Upper lobe of right lung (tissue), 1 donor: ENCODE results near the gene CD79A. TPM values are rescaled to one million over a fixed set of nuclear protein-coding genes. Genes with fewer than 3 reads are reported as not detected.
A peak's percentile ranks its signal among the peaks of the same experiment; 100 is the strongest.

Experiments used
- ATAC-seq: fragments of 200-7000 bp; cut with Tn5 transposase; one replicate; pipeline ENCODE4 v1.9.1; 2020; ENCODE audit warnings: mild to moderate bottlenecking, moderate library complexity
- DNase-seq: peaks from one replicate; pipeline ENCODE4 v3.0.0-alpha.2; 2020
- H3K27ac ChIP-seq: fragments of 200-600 bp; one replicate; pipeline ENCODE4 v1.8.0; 2022
- H3K27me3 ChIP-seq: fragments of 200-600 bp; one replicate; pipeline ENCODE4 v1.8.0; 2022; ENCODE audit warnings: mild to moderate bottlenecking
- H3K36me3 ChIP-seq: fragments of 200-600 bp; one replicate; pipeline ENCODE4 v1.8.0; 2022
- H3K4me1 ChIP-seq: fragments of 200-600 bp; one replicate; pipeline ENCODE4 v1.8.0; 2022
- H3K4me3 ChIP-seq: fragments of 200-600 bp; one replicate; pipeline ENCODE4 v1.8.0; 2022; ENCODE audit warnings: mild to moderate bottlenecking
- H3K9me3 ChIP-seq: fragments of 200-600 bp; one replicate; pipeline ENCODE4 v1.8.0; 2022
- CTCF ChIP-seq: fragments of 200-600 bp; IDR thresholded peaks from one replicate; pipeline ENCODE4 v1.8.0; 2022; ENCODE audit warnings: antibody characterized with exemption
- intact Hi-C: fragments of 100-400 bp; cut with DNase I; formaldehyde crosslinking; loops from one replicate; pipeline ENCODE4 v1.11.0; 2022
- total RNA-seq: library from RNA; stranded (reverse); fragmentation: NEBNext Ultra II Directional; extraction: Animal tissue kit (Norgen Biotek cat#: 25700); gene quantifications from one replicate; pipeline ENCODE4 v1.2.1, GENCODE V29; 2021
- donor health status: DM: no; HTN: yes; CAD: no; lungs with severe emphysema.

CD79A gene
- total RNA-seq, 1 donor from 2014 or later = 1.4 TPM

GRCh38 chr19:41926763-41927496 lies 49.9 kb downstream of the CD79A start:
- H3K36me3 ChIP-seq = no peaks in the 10 kb centered on the region
- no peak for DNase-seq
- no peak overlapping the region for H3K4me3 ChIP-seq
- ATAC-seq = no peak
- peaks cover 12% of the 10 kb centered on the region for H3K4me1 ChIP-seq
- H3K9me3 ChIP-seq = no peaks in the 10 kb centered on the region
- no peak overlapping the region for H3K27ac ChIP-seq
- intact Hi-C loops = no loop called here
- H3K27me3 ChIP-seq = peaks cover 78% of the 10 kb centered on the region
- TF ChIP-seq CTCF = no peak

- no peak for ATAC-seq
- Histone ChIP-seq H3K4me1 (peaks cover 12% of the 10 kb centered on the region), H3K27ac (no peak overlapping the region), H3K36me3 (no peaks in the 10 kb centered on the region), H3K4me3 (peak overlapping the region; percentile 50), H3K27me3 (peaks cover 78% of the 10 kb centered on the region), H3K9me3 (no peaks in the 10 kb centered on the region)
- intact Hi-C loops = no loop called here
- TF ChIP-seq CTCF = no peak
- no peak for DNase-seq
These were observed 50.6 kb downstream of the CD79A start for GRCh38 chr19:41927497-41928192.

- DNase-seq (no peak), ATAC-seq (peak; percentile 40)
- intact Hi-C loops = no loop called here
- Histone ChIP-seq H3K27me3 (peaks cover 77% of the 10 kb centered on the region), H3K9me3 (no peaks in the 10 kb centered on the region), H3K36me3 (no peaks in the 10 kb centered on the region), H3K27ac (no peak within 1 kb of the TSS), H3K4me3 (peak within 1 kb of the TSS; percentile 50), H3K4me1 (peaks cover 12% of the 10 kb centered on the region)
- no peak for TF ChIP-seq CTCF
These were observed 51.2 kb downstream of the CD79A start, which contains the start of gene ERFL for GRCh38 chr19:41928221-41928683. ERFL (minus strand) TSS chr19:41928449; CDS start chr19:41912919, 15,530 bp downstream.

- H3K4me1 ChIP-seq = peaks cover 12% of the 10 kb centered on the region
- no peak for DNase-seq
- ATAC-seq = peak; percentile 16
- peak overlapping the region; percentile 50 for H3K4me3 ChIP-seq
- TF ChIP-seq CTCF = no peak
- H3K27me3 ChIP-seq = peaks cover 77% of the 10 kb centered on the region
- H3K9me3 ChIP-seq = no peaks in the 10 kb centered on the region
- no peak overlapping the region for H3K27ac ChIP-seq
- intact Hi-C loops = no loop called here
- H3K36me3 ChIP-seq = no peaks in the 10 kb centered on the region
These were observed 51.9 kb downstream of the CD79A start for GRCh38 chr19:41928754-41929535.

- no peaks in the 10 kb centered on the region for H3K9me3 ChIP-seq
- peaks cover 71% of the 10 kb centered on the region for H3K27me3 ChIP-seq
- DNase-seq (no peak), ATAC-seq (no peak)
- H3K4me3 ChIP-seq = no peak overlapping the region
- no peaks in the 10 kb centered on the region for H3K36me3 ChIP-seq
- H3K4me1 ChIP-seq = peaks cover 12% of the 10 kb centered on the region
- no peak overlapping the region for H3K27ac ChIP-seq
- TF ChIP-seq CTCF = no peak
- intact Hi-C loops = loop anchor here (10.0 kb wide), 1 partner anchor 65 kb away; the partner anchor contains the start of gene RPS19
These were observed 52.5 kb downstream of the CD79A start for GRCh38 chr19:41929536-41930071.
